Endothelial cell of umbilical vein (primary cell): Measurements from ENCODE around the gene EXT2. TPM values are rescaled to one million over a fixed set of nuclear protein-coding genes. Genes with fewer than 3 reads are reported as not detected.

ENCODE experiments used
- BruUV-seq: library from RNA; stranded (reverse); fragments of 400-500 nt; replicated peaks from 2 replicates; lab custom pipeline; 2021; lab: Mats Ljungman, UMichigan
- CTCF ChIA-PET: fragments of 300-600, 350-600 bp; sonication (Branson Sonifier 250); formaldehyde crosslinking; loops from one replicate; lab custom pipeline; 2021; ENCODE audit warnings: antibody characterized with exemption, inconsistent platforms; lab: Charles Lee
- POLR2A ChIA-PET: fragments of 300-600, 350-600 bp; sonication (Branson Sonifier 250); formaldehyde crosslinking; loops from one replicate; lab custom pipeline; 2021; ENCODE audit warnings: antibody characterized with exemption, inconsistent platforms; lab: Charles Lee
- DNase-seq: peaks from one replicate; pipeline ENCODE4 v3.0.0-alpha.2; 2011; ENCODE audit warnings: low read depth, low spot score
- FAIRE-seq: peaks from 2 replicates; lab custom pipeline; 2011; peaks lifted over from hg19 to GRCh38; lab: Jason Lieb, UNC
- H2AFZ ChIP-seq: 2 replicates; pipeline ENCODE4 v1.6.0; 2012; ENCODE audit warnings: low read depth, low read length, control low read depth, inconsistent platforms
- H3K27ac ChIP-seq: 2 replicates; pipeline ENCODE4 v1.5.1; 2011; ENCODE audit warnings: low read depth, mild to moderate bottlenecking, control low read depth, low read length, moderate library complexity; ENCODE audit not compliant: insufficient read depth
- H3K27me3 ChIP-seq, 2 experiments: 2 replicates each; pipeline versions ENCODE4 v1.6.0 to v1.6.1; 2011; ENCODE audit warnings: low read length in 2 of 2, mixed read lengths in 1 of 2; ENCODE audit not compliant: control insufficient read depth in 2 of 2, insufficient read depth in 2 of 2
- H3K36me3 ChIP-seq, 2 experiments: 2 replicates in 1 of 2; 3 replicates in 1 of 2; pipeline ENCODE4 v1.5.1; 2011; ENCODE audit warnings: low read length in 2 of 2, mild to moderate bottlenecking in 1 of 2, moderate library complexity in 1 of 2; ENCODE audit not compliant: control insufficient read depth in 2 of 2, insufficient read depth in 2 of 2; ENCODE audit errors: extremely low read depth in 1 of 2
- H3K4me1 ChIP-seq: 3 replicates; pipeline ENCODE4 v1.5.1; 2011; ENCODE audit warnings: mild to moderate bottlenecking, low read length; ENCODE audit not compliant: control insufficient read depth, insufficient read depth; ENCODE audit errors: extremely low read depth
- H3K4me2 ChIP-seq: 2 replicates; pipeline ENCODE4 v1.6.1; 2011; ENCODE audit warnings: low read length, control low read depth, mixed read lengths; ENCODE audit not compliant: insufficient read depth
- H3K4me3 ChIP-seq, 3 experiments: fragments of 200-600 bp in 1 of 3; sonication (generic), shearing (Covaris generic) in 1 of 3; replicated peaks in 1 of 3; 2 replicates each; pipeline ENCODE4 v1.5.1; 2011 to 2016; ENCODE audit warnings: control low read depth in 3 of 3, low read length in 3 of 3, mild to moderate bottlenecking in 2 of 3, inconsistent platforms in 1 of 3, low read depth in 1 of 3, moderate library complexity in 1 of 3; ENCODE audit not compliant: insufficient read depth in 1 of 3
- H3K79me2 ChIP-seq: 2 replicates; pipeline ENCODE4 v1.6.0; 2012; ENCODE audit warnings: low read length, inconsistent platforms; ENCODE audit not compliant: control insufficient read depth, insufficient read depth
- H3K9ac ChIP-seq: replicated peaks from 2 replicates; pipeline ENCODE3; 2011; ENCODE audit warnings: low read length, control low read depth; ENCODE audit not compliant: insufficient read depth; ENCODE audit errors: extremely low read depth
- H3K9me1 ChIP-seq: replicated peaks from 3 replicates; pipeline ENCODE4 v1.6.0; 2011; ENCODE audit warnings: mild to moderate bottlenecking, low read length; ENCODE audit not compliant: control insufficient read depth, insufficient read depth; ENCODE audit errors: extremely low read depth
- H3K9me3 ChIP-seq: replicated peaks from 2 replicates; pipeline ENCODE4 v1.5.1; 2012; ENCODE audit warnings: low read length, inconsistent platforms; ENCODE audit not compliant: control insufficient read depth, insufficient read depth
- H4K20me1 ChIP-seq: replicated peaks from 2 replicates; pipeline ENCODE3; 2011; ENCODE audit warnings: mild to moderate bottlenecking, low read length; ENCODE audit not compliant: control insufficient read depth, insufficient read depth; ENCODE audit errors: extremely low read depth
- EZH2 ChIP-seq: IDR thresholded peaks from 2 replicates; pipeline ENCODE4 v1.6.1; 2012; ENCODE audit warnings: borderline replicate concordance, low read depth, mild to moderate bottlenecking, moderate library complexity, low read length, inconsistent platforms; ENCODE audit not compliant: severe bottlenecking
- FOS ChIP-seq: IDR thresholded peaks from 2 replicates; pipeline ENCODE4 v1.6.1; 2011; ENCODE audit warnings: mild to moderate bottlenecking, low read length, moderate library complexity, borderline replicate concordance; ENCODE audit not compliant: insufficient read depth
- GATA2 ChIP-seq: IDR thresholded peaks from 2 replicates; pipeline ENCODE4 v1.7.0; 2011; ENCODE audit warnings: low read depth, mild to moderate bottlenecking, moderate library complexity, mixed read lengths, low read length; ENCODE audit not compliant: insufficient read length, insufficient read depth
- JUN ChIP-seq: IDR thresholded peaks from 2 replicates; pipeline ENCODE4 v1.6.1; 2011; ENCODE audit warnings: borderline replicate concordance, low read depth; ENCODE audit not compliant: insufficient read length, insufficient read depth
- MYC ChIP-seq: IDR thresholded peaks from one replicate; pipeline ENCODE4 v1.6.1; 2011; ENCODE audit warnings: mild to moderate bottlenecking, low read depth, low read length
- POLR2A ChIP-seq: IDR thresholded peaks from 2 replicates; pipeline ENCODE4 v1.6.1; 2012; ENCODE audit warnings: low read depth, mild to moderate bottlenecking, control low read depth, low read length
- POLR2AphosphoS5 ChIP-seq: IDR thresholded peaks from 2 replicates; pipeline ENCODE4 v1.6.1; 2012; ENCODE audit warnings: low read depth, mild to moderate bottlenecking, control low read depth, low read length, moderate library complexity; ENCODE audit not compliant: insufficient read depth
- dilution Hi-C: fragments of 300-500 bp; cut with MboI; formaldehyde crosslinking; loops from one replicate; pipeline ENCODE4 v1.15.0; 2019; ENCODE audit warnings: low sequenced_read_pairs; ENCODE audit not compliant: extremely low pct_ligation_motif_present
- intact Hi-C: fragments of 100-400 bp; cut with micrococcal nuclease; formaldehyde crosslinking; loops from one replicate; pipeline ENCODE4 v1.10.0; 2022
- polyA plus RNA-seq, 4 experiments: library from polyadenylated mRNA; depleted of rRNA in 3 of 4; stranded (reverse) in 3 of 4; unstranded in 1 of 4; fragments of >200 nt; gene quantifications; 2 replicates each; pipeline versions ENCODE4 v1.2.1 to v1.2.3, GENCODE V29; 2011 to 2012; ENCODE audit warnings: missing spikeins in 1 of 4
- total RNA-seq: library from RNA; stranded (reverse); gene quantifications from 2 replicates; pipeline ENCODE4 v1.2.3, GENCODE V29; 2021
- TF ChIP-seq, protein P1 (sequence below): IDR thresholded peaks from 2 replicates; pipeline ENCODE4 v1.6.1; 2011; ENCODE audit not compliant: insufficient read depth, insufficient read length
- TF ChIP-seq, protein P2 (sequence below), 2 donors: IDR thresholded peaks; 1 replicate in 1 of 2; 2 replicates in 1 of 2; pipeline ENCODE4 v1.5.1; 2011; ENCODE audit warnings: low read length in 2 of 2, mild to moderate bottlenecking in 2 of 2, moderate library complexity in 2 of 2, control low read depth in 1 of 2, inconsistent platforms in 1 of 2, low read depth in 1 of 2; ENCODE audit not compliant: insufficient read depth in 1 of 2; ENCODE audit errors: extremely low read depth in 1 of 2

The EXT2 gene
- total and polyA plus RNA-seq, 2 donors (not counting 3 experiments of a cell fraction or from before 2014, with no cell fraction given): 50.9 to 60.3 TPM

- ChIA-PET CTCF (interaction anchor here (1.1 to 3.5 kb wide), 3 partner anchors 8 to 23 kb away, joined by 3 to 26 read pairs (median 4); partner anchors contain the start of gene EXT2), POLR2A (no interaction called here)
- dilution Hi-C loops (no loop called here), intact Hi-C loops (no loop called here)
- Histone ChIP-seq H2AFZ (no peak overlapping the region), H3K4me1 (peaks cover 5% of the 10 kb centered on the region), H3K27me3 (no peaks in the 10 kb centered on the region), H3K9ac (no peak overlapping the region), H3K9me1 (no peaks in the 10 kb centered on the region), H3K4me3 (no peak overlapping the region), H3K79me2 (no peaks in the 10 kb centered on the region), H3K4me2 (no peak overlapping the region), H4K20me1 (no peaks in the 10 kb centered on the region), H3K36me3 (peaks cover 0 to 3% of the 10 kb centered on the region in 2 experiments), H3K27ac (no peak overlapping the region), H3K9me3 (no peaks in the 10 kb centered on the region)
- no peak for TF ChIP-seq GATA2
- no peak for TF ChIP-seq FOS
- no peak for TF ChIP-seq JUN
- TF ChIP-seq, protein P1, sequence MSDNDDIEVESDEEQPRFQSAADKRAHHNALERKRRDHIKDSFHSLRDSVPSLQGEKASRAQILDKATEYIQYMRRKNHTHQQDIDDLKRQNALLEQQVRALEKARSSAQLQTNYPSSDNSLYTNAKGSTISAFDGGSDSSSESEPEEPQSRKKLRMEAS: no peak
- TF ChIP-seq POLR2AphosphoS5: no peak
- TF ChIP-seq POLR2A: no peak
- TF ChIP-seq MYC: no peak
- TF ChIP-seq, protein P2, sequence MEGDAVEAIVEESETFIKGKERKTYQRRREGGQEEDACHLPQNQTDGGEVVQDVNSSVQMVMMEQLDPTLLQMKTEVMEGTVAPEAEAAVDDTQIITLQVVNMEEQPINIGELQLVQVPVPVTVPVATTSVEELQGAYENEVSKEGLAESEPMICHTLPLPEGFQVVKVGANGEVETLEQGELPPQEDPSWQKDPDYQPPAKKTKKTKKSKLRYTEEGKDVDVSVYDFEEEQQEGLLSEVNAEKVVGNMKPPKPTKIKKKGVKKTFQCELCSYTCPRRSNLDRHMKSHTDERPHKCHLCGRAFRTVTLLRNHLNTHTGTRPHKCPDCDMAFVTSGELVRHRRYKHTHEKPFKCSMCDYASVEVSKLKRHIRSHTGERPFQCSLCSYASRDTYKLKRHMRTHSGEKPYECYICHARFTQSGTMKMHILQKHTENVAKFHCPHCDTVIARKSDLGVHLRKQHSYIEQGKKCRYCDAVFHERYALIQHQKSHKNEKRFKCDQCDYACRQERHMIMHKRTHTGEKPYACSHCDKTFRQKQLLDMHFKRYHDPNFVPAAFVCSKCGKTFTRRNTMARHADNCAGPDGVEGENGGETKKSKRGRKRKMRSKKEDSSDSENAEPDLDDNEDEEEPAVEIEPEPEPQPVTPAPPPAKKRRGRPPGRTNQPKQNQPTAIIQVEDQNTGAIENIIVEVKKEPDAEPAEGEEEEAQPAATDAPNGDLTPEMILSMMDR (IDR thresholded peaks at IDR 0.05; ENCODE audit: extremely low read depth in 1 of 2, insufficient read depth in 1 of 2, low read depth in 1 of 2, low read length in 2 of 2): no peak
- TF ChIP-seq EZH2: no peak
- DNase-seq (no peak), FAIRE-seq (no peak)
- BruUV-seq: no TSS peak
Observed at GRCh38 chr11:44071157-44071556, 24.3 kb upstream of the EXT2 start.
